ENCODE data around the gene SNAP23. TPM values are rescaled to one million over a fixed set of nuclear protein-coding genes. Genes with fewer than 3 reads are reported as not detected.

Gene SNAP23
- total RNA-seq, 1 experiment from 2014 or later: 63.2 TPM

- H3K4me2 ChIP-seq (ENCODE audit: insufficient read depth, insufficient read length, low read length): no peak overlapping the region
- no peak overlapping the region for H4K91ac ChIP-seq (ENCODE audit: insufficient read length, low read depth, low read length)
- H3K27ac ChIP-seq (ENCODE audit: insufficient read length, low read depth, low read length): no peak overlapping the region
- no peaks in the 10 kb centered on the region for H3K23me2 ChIP-seq (ENCODE audit: insufficient read length, low read depth, low read length, poor library complexity, severe bottlenecking)
- H4K5ac ChIP-seq (ENCODE audit: insufficient read length, low read depth, low read length): no peak overlapping the region
- H3K27ac Mint-ChIP-seq: no peak overlapping the region
- no peaks in the 10 kb centered on the region for H3K79me1 ChIP-seq (ENCODE audit: insufficient read depth, low read depth, low read length, poor library complexity, severe bottlenecking)
- no peaks in the 10 kb centered on the region for H4K20me1 ChIP-seq (ENCODE audit: control insufficient read depth, insufficient read depth, insufficient read length)
- no peak overlapping the region for H2BK5ac ChIP-seq (ENCODE audit: insufficient read length, low read length)
- H4K8ac ChIP-seq (replicated peaks; ENCODE audit: insufficient read length, low read depth, low read length): no peak overlapping the region
- H3K36me3 Mint-ChIP-seq (ENCODE audit: insufficient read depth in 1 of 3, low read depth in 3 of 3): peaks cover 0 to 6% (median 5%) of the 10 kb centered on the region in 3 experiments; a peak in 5 of 7 replicates
- no peak for TF ChIP-seq CTCF (conservative IDR thresholded peaks at IDR 0.05)
- H3K4me3 Mint-ChIP-seq: no peak overlapping the region
- H3K9me3 ChIP-seq (ENCODE audit: control insufficient read depth, low read depth, low read length): no peaks in the 10 kb centered on the region
- no peak overlapping the region for H3K23ac ChIP-seq (ENCODE audit: insufficient read length, low read depth, low read length)
- no peaks in the 10 kb centered on the region for H3K27me3 ChIP-seq (ENCODE audit: insufficient read depth, low read length)
- H2BK120ac ChIP-seq (ENCODE audit: low read depth, low read length, poor library complexity, severe bottlenecking): no peak overlapping the region
- no peak overlapping the region for H2AFZ ChIP-seq (ENCODE audit: low read length)
- H3K9ac ChIP-seq (ENCODE audit: extremely low read depth, insufficient read length, low read length): no peak overlapping the region
- H2BK12ac ChIP-seq (ENCODE audit: insufficient read length, low read depth, low read length): no peak overlapping the region
- H2BK15ac ChIP-seq (ENCODE audit: low read depth, low read length): no peak overlapping the region
- no peaks in the 10 kb centered on the region for H3K79me2 ChIP-seq (ENCODE audit: insufficient read depth, low read length)
- H3K56ac ChIP-seq (ENCODE audit: insufficient read length, low read depth, low read length): no peak overlapping the region
- no peak overlapping the region for H3T11ph ChIP-seq (ENCODE audit: low read length)
- no peak overlapping the region for H2BK20ac ChIP-seq (ENCODE audit: low read depth, low read length, poor library complexity, severe bottlenecking)
- H3K9me3 Mint-ChIP-seq: no peaks in the 10 kb centered on the region
- peaks cover 0 to 3% of the 10 kb centered on the region in 2 experiments; a peak in 1 of 4 replicates for H3K4me1 Mint-ChIP-seq
- H2AK5ac ChIP-seq (ENCODE audit: insufficient read length, low read length): no peak overlapping the region
- H3K27me3 Mint-ChIP-seq (ENCODE audit: low read depth): no peaks in the 10 kb centered on the region
- no peaks in the 10 kb centered on the region; the same call in 1 of the 2 replicates for H3K4me1 ChIP-seq (ENCODE audit: insufficient read depth, low read length)
- DNase-seq: no peak
- no peak overlapping the region for H3K14ac ChIP-seq (ENCODE audit: insufficient read depth, low read length)
- H3K18ac ChIP-seq (ENCODE audit: insufficient read length, low read depth, low read length): no peak overlapping the region
- no CpG with 5 or more reads among the region's 2 CpGs for WGBS (ENCODE audit: extremely low coverage, insufficient read length, low lambda C conversion rate)
- H3K4ac ChIP-seq (ENCODE audit: low read depth, low read length): no peak overlapping the region
These were observed 20.6 kb upstream of the SNAP23 start for GRCh38 chr15:42474827-42475226.
